CD14-positive monocyte (primary cell): ENCODE measurements around the gene HMCN2. TPM values are rescaled to one million over a fixed set of nuclear protein-coding genes. Genes with fewer than 3 reads are reported as not detected.
A peak's percentile ranks its signal among the peaks of the same experiment; 100 is the strongest.

Experiments used
- DNase-seq, 3 donors: peaks; one replicate each; pipeline ENCODE4 v3.0.0-alpha.2; 2011 to 2022
- H2AFZ ChIP-seq: 2 replicates; pipeline ENCODE4 v1.6.0; 2012; ENCODE audit warnings: mild to moderate bottlenecking, low read depth, low read length, inconsistent platforms; ENCODE audit not compliant: insufficient read depth, poor library complexity, severe bottlenecking
- H3K27ac ChIP-seq, 2 donors: 1 replicate in 1 of 2; 2 replicates in 1 of 2; pipeline ENCODE4 v1.5.1; 2012 to 2013; ENCODE audit warnings: low read length in 2 of 2, control low read depth in 1 of 2, inconsistent platforms in 1 of 2, low read depth in 1 of 2, mild to moderate bottlenecking in 1 of 2
- H3K27me3 ChIP-seq, 2 donors: one replicate each; pipeline versions ENCODE4 v1.6.0 to v1.6.1; 2011 to 2013; ENCODE audit warnings: low read length in 2 of 2; ENCODE audit not compliant: control insufficient read depth in 2 of 2, insufficient read depth in 2 of 2
- H3K36me3 ChIP-seq, 2 donors: replicated peaks in 1 of 2; 1 replicate in 1 of 2; 2 replicates in 1 of 2; pipeline versions ENCODE4 v1.5.1 to v1.6.1; 2012 to 2013; ENCODE audit warnings: low read length in 2 of 2, control low read depth in 1 of 2, inconsistent platforms in 1 of 2, mild to moderate bottlenecking in 1 of 2; ENCODE audit not compliant: insufficient read depth in 2 of 2, control insufficient read depth in 1 of 2
- H3K4me1 ChIP-seq, 2 donors: 1 replicate in 1 of 2; 2 replicates in 1 of 2; pipeline versions ENCODE4 v1.5.1 to v1.6.1; 2012 to 2013; ENCODE audit warnings: low read length in 2 of 2, control low read depth in 1 of 2, inconsistent platforms in 1 of 2, mild to moderate bottlenecking in 1 of 2, moderate library complexity in 1 of 2; ENCODE audit not compliant: insufficient read depth in 2 of 2, control insufficient read depth in 1 of 2
- H3K4me2 ChIP-seq: replicated peaks from 2 replicates; pipeline ENCODE3; 2012; ENCODE audit warnings: low read length, moderate library complexity, mild to moderate bottlenecking; ENCODE audit not compliant: poor library complexity, severe bottlenecking; ENCODE audit errors: extremely low read depth
- H3K4me3 ChIP-seq, 3 experiments: fragments of 200-600 bp in 1 of 3; sonication (generic) in 1 of 3; replicated peaks in 1 of 3; 1 replicate in 2 of 3; 2 replicates in 1 of 3; pipeline ENCODE4 v1.5.1; 2011 to 2013; ENCODE audit warnings: low read length in 3 of 3, mild to moderate bottlenecking in 3 of 3, control low read depth in 2 of 3, low read depth in 2 of 3, inconsistent platforms in 1 of 3, moderate library complexity in 1 of 3
- H3K79me2 ChIP-seq: 2 replicates; pipeline ENCODE4 v1.6.0; 2012; ENCODE audit warnings: mild to moderate bottlenecking, control low read depth, inconsistent platforms, low read length, moderate library complexity; ENCODE audit not compliant: insufficient read depth
- H3K9ac ChIP-seq: 2 replicates; pipeline ENCODE4 v1.6.0; 2017; ENCODE audit warnings: low read length, mild to moderate bottlenecking; ENCODE audit not compliant: insufficient read depth, poor library complexity, severe bottlenecking
- H3K9me3 ChIP-seq, 2 donors: replicated peaks in 1 of 2; 1 replicate in 1 of 2; 2 replicates in 1 of 2; pipeline versions ENCODE4 v1.5.1 to v1.6.1; 2012 to 2013; ENCODE audit warnings: low read length in 2 of 2, control low read depth in 1 of 2; ENCODE audit not compliant: control insufficient read depth in 1 of 2, insufficient read depth in 1 of 2
- H4K20me1 ChIP-seq: 2 replicates; pipeline ENCODE4 v1.6.0; 2012; ENCODE audit warnings: mild to moderate bottlenecking, low read length, control low read depth, moderate library complexity; ENCODE audit not compliant: insufficient read depth
- H3K27ac Mint-ChIP-seq, 7 donors: one replicate each; pipeline ENCODE4 v1.8.0; 2020; ENCODE audit warnings: mild to moderate bottlenecking in 7 of 7, mixed read lengths in 7 of 7, moderate library complexity in 6 of 7, inconsistent platforms in 2 of 7
- H3K27me3 Mint-ChIP-seq, 3 donors: one replicate each; pipeline ENCODE4 v1.8.0; 2021 to 2022; ENCODE audit warnings: low read depth in 3 of 3, mild to moderate bottlenecking in 3 of 3, mixed read lengths in 3 of 3, moderate library complexity in 3 of 3, inconsistent platforms in 1 of 3
- H3K36me3 Mint-ChIP-seq, 2 donors: one replicate each; pipeline ENCODE4 v1.8.0; 2020; ENCODE audit warnings: mixed read lengths in 2 of 2, inconsistent platforms in 1 of 2, mild to moderate bottlenecking in 1 of 2
- H3K4me1 Mint-ChIP-seq: one replicate; pipeline ENCODE4 v1.8.0; 2020; ENCODE audit warnings: mild to moderate bottlenecking, mixed read lengths
- H3K4me3 Mint-ChIP-seq, 2 donors: one replicate each; pipeline ENCODE4 v1.8.0; 2020; ENCODE audit warnings: mild to moderate bottlenecking in 2 of 2, mixed read lengths in 2 of 2, moderate library complexity in 1 of 2
- H3K9me3 Mint-ChIP-seq, 7 donors: one replicate each; pipeline ENCODE4 v1.8.0; 2020 to 2022; ENCODE audit warnings: mixed read lengths in 7 of 7, mild to moderate bottlenecking in 6 of 7, moderate library complexity in 6 of 7, inconsistent platforms in 2 of 7
- WGBS: methylation state at CpG from one replicate; pipeline ENCODE4 v1.1.5; 2013; ENCODE audit warnings: missing lambda C conversion rate; ENCODE audit not compliant: insufficient coverage; 5-methylcytosine and 5-hydroxymethylcytosine counted together
- intact Hi-C, 2 donors: fragments of 100-400 bp; cut with micrococcal nuclease; formaldehyde crosslinking; loops; one replicate each; pipeline versions ENCODE4 v1.15.0 to v1.15.1; 2023
- polyA plus RNA-seq, 3 donors: library from polyadenylated mRNA; depleted of rRNA in 1 of 3; unstranded in 2 of 3; stranded (reverse) in 1 of 3; fragments of 300-500 nt in 2 of 3; fragments of >200 nt in 1 of 3; fragmentation: Illumina TruSeq in 2 of 3; gene quantifications; 1 replicate in 2 of 3; 2 replicates in 1 of 3; pipeline ENCODE4 v1.2.3, GENCODE V29; 2012 to 2021
- TF ChIP-seq, protein P1 (sequence below): fragments of 200-600 bp; IDR thresholded peaks from one replicate; pipeline ENCODE4 v1.8.0; 2022; ENCODE audit warnings: antibody characterized with exemption, mild to moderate bottlenecking

HMCN2 gene
- polyA plus RNA-seq, 3 donors: not detected

DNA sequence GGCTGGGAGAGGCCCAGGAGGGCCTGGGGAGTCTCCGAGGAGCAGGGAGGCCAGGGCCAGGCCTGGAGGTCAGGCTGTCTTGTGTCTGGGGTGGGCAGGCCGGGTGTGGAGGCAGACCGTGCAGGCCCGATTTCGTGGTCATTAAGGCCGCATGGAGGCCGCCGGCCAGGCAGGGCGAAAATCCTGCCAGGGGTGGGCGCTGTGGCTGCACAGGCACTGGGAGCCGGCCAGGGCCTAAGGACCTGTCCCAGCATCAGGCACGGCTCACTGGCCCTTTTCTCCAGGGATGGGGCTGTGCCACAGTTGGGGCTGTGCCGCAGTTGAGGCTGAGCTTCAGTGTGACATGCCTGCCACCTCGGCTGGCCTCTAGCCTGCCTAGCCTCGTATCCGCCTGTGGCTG is 215.1 kb downstream of the HMCN2 start:
- H4K20me1 ChIP-seq: no peaks in the 10 kb centered on the region
- Mint-ChIP-seq H3K27me3 (peaks cover 21 to 38% (median 26%) of the 10 kb centered on the region in 3 donors), H3K27ac (no peak overlapping the region), H3K36me3 (no peaks in the 10 kb centered on the region), H3K4me1 (no peaks in the 10 kb centered on the region), H3K4me3 (no peak overlapping the region), H3K9me3 (no peaks in the 10 kb centered on the region)
- no peak overlapping the region for H3K9ac ChIP-seq
- DNase-seq: no peak
- TF ChIP-seq, protein P1, sequence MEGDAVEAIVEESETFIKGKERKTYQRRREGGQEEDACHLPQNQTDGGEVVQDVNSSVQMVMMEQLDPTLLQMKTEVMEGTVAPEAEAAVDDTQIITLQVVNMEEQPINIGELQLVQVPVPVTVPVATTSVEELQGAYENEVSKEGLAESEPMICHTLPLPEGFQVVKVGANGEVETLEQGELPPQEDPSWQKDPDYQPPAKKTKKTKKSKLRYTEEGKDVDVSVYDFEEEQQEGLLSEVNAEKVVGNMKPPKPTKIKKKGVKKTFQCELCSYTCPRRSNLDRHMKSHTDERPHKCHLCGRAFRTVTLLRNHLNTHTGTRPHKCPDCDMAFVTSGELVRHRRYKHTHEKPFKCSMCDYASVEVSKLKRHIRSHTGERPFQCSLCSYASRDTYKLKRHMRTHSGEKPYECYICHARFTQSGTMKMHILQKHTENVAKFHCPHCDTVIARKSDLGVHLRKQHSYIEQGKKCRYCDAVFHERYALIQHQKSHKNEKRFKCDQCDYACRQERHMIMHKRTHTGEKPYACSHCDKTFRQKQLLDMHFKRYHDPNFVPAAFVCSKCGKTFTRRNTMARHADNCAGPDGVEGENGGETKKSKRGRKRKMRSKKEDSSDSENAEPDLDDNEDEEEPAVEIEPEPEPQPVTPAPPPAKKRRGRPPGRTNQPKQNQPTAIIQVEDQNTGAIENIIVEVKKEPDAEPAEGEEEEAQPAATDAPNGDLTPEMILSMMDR: no peak
- H2AFZ ChIP-seq: no peak overlapping the region
- H3K9me3 ChIP-seq: no peaks in the 10 kb centered on the region
- 88% methylated on average over 14 of the region's 16 CpGs for WGBS
- H3K79me2 ChIP-seq: no peaks in the 10 kb centered on the region
- H3K27ac ChIP-seq: no peak overlapping the region
- peaks cover 2 to 23% of the 10 kb centered on the region in 2 donors for H3K27me3 ChIP-seq
- H3K4me3 ChIP-seq: no peak overlapping the region
- H3K4me2 ChIP-seq: no peak overlapping the region
- H3K36me3 ChIP-seq: no peaks in the 10 kb centered on the region
- no peaks in the 10 kb centered on the region for H3K4me1 ChIP-seq
- intact Hi-C loops: no loop called here

DNA sequence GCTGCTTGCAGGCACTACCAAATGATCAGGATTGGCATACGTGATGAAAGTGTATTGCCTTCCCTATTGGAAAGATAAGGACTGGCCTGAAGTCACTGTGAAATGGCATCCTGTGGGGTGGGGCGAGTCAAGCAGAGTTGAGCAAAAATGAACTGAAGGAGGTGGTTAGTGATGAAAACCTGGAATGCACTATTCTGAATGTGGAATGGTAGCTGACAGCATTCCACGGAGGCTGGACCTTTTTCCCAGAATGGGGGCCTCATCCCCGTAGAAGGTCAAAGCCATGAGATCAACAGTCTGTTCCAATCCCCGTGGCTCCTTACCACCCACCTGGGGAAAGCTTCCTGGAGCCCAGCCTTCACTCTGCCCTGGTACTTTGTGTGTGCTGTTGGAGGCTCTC is 216.9 kb downstream of the HMCN2 start:
- TF ChIP-seq, protein P1: no peak
- peaks cover 1% of the 10 kb centered on the region for H3K4me1 Mint-ChIP-seq
- H3K36me3 ChIP-seq: no peaks in the 10 kb centered on the region
- DNase-seq: no peak
- peak overlapping the region in 1 of 2 donors; percentile 9 for H3K4me3 Mint-ChIP-seq
- H3K4me3 ChIP-seq: no peak overlapping the region
- no peaks in the 10 kb centered on the region for H3K9me3 Mint-ChIP-seq
- H4K20me1 ChIP-seq: no peaks in the 10 kb centered on the region
- H3K9me3 ChIP-seq: no peaks in the 10 kb centered on the region
- H3K79me2 ChIP-seq: no peaks in the 10 kb centered on the region
- peaks cover 21 to 41% (median 32%) of the 10 kb centered on the region in 3 donors for H3K27me3 Mint-ChIP-seq
- no peaks in the 10 kb centered on the region for H3K36me3 Mint-ChIP-seq
- intact Hi-C loops: no loop called here
- H3K27me3 ChIP-seq: peaks cover 2 to 23% of the 10 kb centered on the region in 2 donors
- no peak overlapping the region for H2AFZ ChIP-seq
- H3K4me2 ChIP-seq: no peak overlapping the region
- H3K9ac ChIP-seq: no peak overlapping the region
- H3K4me1 ChIP-seq: no peaks in the 10 kb centered on the region
- H3K27ac ChIP-seq: no peak overlapping the region
- whole genome bisulfite sequencing: 77% methylated on average over 5 of the region's 5 CpGs
- no peak overlapping the region for H3K27ac Mint-ChIP-seq
